CD4-positive, alpha-beta T cell treated with Interleukin-6 for 4 hours (primary cell): ENCODE measurements around the gene BLNK.
"Not testable (repeated sequence)": the region's sequence is repeated elsewhere in the genome, so short reads cannot be mapped to it uniquely, and the experiment has no call there.

ENCODE experiments used
- DNase-seq: peaks from one replicate; pipeline ENCODE4 v3.0.0-alpha.2; 2020; ENCODE audit warnings: mixed read lengths

BLNK gene

GRCh38 chr10:96218826-96219225, 52.5 kb downstream of the BLNK start:
- no peak for DNase-seq

- no peak for DNase-seq
Observed at GRCh38 chr10:96217711-96218110, 53.7 kb downstream of the BLNK start.

GRCh38 chr10:96216775-96217174, 54.6 kb downstream of the BLNK start:
- DNase-seq: no peak

GRCh38 chr10:96212911-96213310, 58.5 kb downstream of the BLNK start:
- no peak for DNase-seq

GRCh38 chr10:96211764-96212163, 59.6 kb downstream of the BLNK start:
- DNase-seq: no peak

GRCh38 chr10:96208946-96209345, 62.4 kb downstream of the BLNK start:
- DNase-seq: no peak

- no peak for DNase-seq
Observed at GRCh38 chr10:96208271-96208670, 63.1 kb downstream of the BLNK start.

- no peak for DNase-seq
Observed at GRCh38 chr10:96205580-96205979, 65.8 kb downstream of the BLNK start.

GRCh38 chr10:96201525-96201924, 69.8 kb downstream of the BLNK start:
- no peak for DNase-seq

GRCh38 chr10:96189505-96189904, 81.9 kb downstream of the BLNK start:
- DNase-seq: not testable (repeated sequence)

GRCh38 chr10:96188916-96189315, 82.5 kb downstream of the BLNK start:
- no peak for DNase-seq

- DNase-seq: no peak
Observed at GRCh38 chr10:96188421-96188820, 82.9 kb downstream of the BLNK start.

- no peak for DNase-seq
Observed at GRCh38 chr10:96176985-96177384, 94.4 kb downstream of the BLNK start.

- no peak for DNase-seq
Observed at GRCh38 chr10:96172666-96173065, 98.7 kb downstream of the BLNK start.

GRCh38 chr10:96170230-96170629, 101.1 kb downstream of the BLNK start:
- DNase-seq: no peak

- DNase-seq: no peak
Observed at GRCh38 chr10:96168546-96168945, 102.8 kb downstream of the BLNK start.

- DNase-seq: no peak
Observed at GRCh38 chr10:96165726-96166125, 105.6 kb downstream of the BLNK start.

- DNase-seq: no peak
Observed at GRCh38 chr10:96153070-96153469, 118.3 kb downstream of the BLNK start.

GRCh38 chr10:96152437-96152836, 118.9 kb downstream of the BLNK start:
- no peak for DNase-seq
